GM21390 (cell line): Measurements from ENCODE around the gene SP8.

Source experiments
- ATAC-seq: cut with Tn5 transposase; IDR thresholded peaks from one replicate; pipeline ENCODE4 v1.9.1; 2021; ENCODE audit not compliant: unreplicated experiment

SP8 gene

GRCh38 chr7:20776214-20776911 lies 10.3 kb downstream of the SP8 start:
- no peak for ATAC-seq

- no peak for ATAC-seq
Measured at GRCh38 chr7:20754001-20754400, 32.7 kb downstream of the SP8 start.

DNA sequence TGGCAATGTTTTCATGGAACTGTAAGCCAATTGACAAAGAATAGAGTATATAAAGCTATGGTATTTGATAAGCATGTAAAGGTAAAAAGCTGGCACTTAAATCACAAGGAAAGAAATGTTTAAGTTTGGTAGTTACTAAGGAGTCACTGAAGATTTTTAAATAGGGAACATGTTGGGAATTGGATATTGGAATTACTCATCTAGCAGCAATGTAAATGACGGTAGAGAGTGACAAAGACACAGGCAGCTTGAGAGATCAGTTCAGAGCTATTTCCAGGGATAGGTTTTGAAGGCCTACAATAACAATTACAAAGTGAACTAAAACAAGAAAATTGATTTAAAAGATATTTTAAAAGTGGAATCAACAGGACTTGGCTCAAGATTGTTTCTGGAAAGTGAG lies 36.8 kb downstream of the SP8 start:
- ATAC-seq: no peak

GRCh38 chr7:20748853-20749252 lies 37.8 kb downstream of the SP8 start:
- ATAC-seq: no peak

GRCh38 chr7:20747001-20747400 lies 39.7 kb downstream of the SP8 start:
- ATAC-seq: no peak

DNA sequence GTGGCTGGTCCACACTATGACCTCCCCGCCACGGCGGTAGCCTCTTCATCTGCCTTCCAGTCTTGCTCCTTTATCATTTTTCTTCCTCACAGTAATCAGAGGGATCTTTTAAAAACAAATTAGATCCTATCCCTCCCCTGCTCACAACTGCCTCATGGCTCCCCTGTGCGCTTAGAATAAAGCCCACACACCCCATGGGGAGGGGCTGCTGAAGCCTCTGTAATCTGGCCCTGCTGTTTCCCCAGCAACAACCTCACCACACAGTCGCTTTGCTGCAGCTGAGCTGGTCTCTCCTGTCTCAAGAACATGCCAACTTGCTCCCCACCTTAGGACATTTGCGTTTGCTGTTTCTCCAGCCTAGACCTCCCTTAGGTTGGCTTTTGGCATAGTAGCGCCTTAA lies 41.0 kb downstream of the SP8 start:
- ATAC-seq: no peak

GRCh38 chr7:20744954-20745446 lies 41.7 kb downstream of the SP8 start:
- ATAC-seq: no peak

- ATAC-seq: no peak
Measured at GRCh38 chr7:20742913-20743312, 43.8 kb downstream of the SP8 start.

DNA sequence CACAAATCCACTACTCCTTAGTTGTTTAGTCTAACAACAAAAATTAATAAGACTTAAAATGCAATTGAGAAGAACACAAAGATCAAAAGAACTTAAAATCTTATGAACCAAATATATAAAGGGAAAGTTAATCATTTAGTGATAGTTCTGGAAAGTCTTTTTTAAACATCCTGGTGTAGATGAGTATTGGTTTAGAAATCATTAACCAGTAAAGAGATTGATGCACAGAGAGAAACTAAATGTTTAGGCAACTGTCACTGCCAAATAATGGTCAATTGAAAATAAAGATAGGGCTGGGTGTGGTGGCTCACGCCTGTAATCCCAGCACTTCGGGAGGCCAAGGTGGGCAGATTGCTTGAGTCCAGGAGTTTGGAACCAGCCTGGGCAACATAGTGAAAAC lies 44.9 kb downstream of the SP8 start:
- no peak for ATAC-seq

- no peak for ATAC-seq
Measured at GRCh38 chr7:20738518-20739481, 47.9 kb downstream of the SP8 start.

- ATAC-seq: peak; percentile 63
Measured at GRCh38 chr7:20737840-20738448, 48.7 kb downstream of the SP8 start.

- ATAC-seq: no peak
Measured at GRCh38 chr7:20735346-20736065, 51.2 kb downstream of the SP8 start.
